H9 (cell line): Measurements from ENCODE around the gene SLC9A9. TPM values are rescaled to one million over a fixed set of nuclear protein-coding genes. Genes with fewer than 3 reads are reported as not detected.
A peak's percentile ranks its signal among the peaks of the same experiment; 100 is the strongest.

Source experiments
- DNase-seq: peaks from one replicate; pipeline ENCODE4 v3.0.0-alpha.2; 2017
- H2AFZ ChIP-seq: one replicate; pipeline ENCODE4 v1.6.1; 2013; ENCODE audit warnings: mild to moderate bottlenecking, low read length, control low read depth, moderate library complexity
- H2AK5ac ChIP-seq: 2 replicates; pipeline ENCODE4 v1.6.1; 2013; ENCODE audit warnings: low read length, control low read depth, mixed read lengths; ENCODE audit not compliant: insufficient read length
- H2BK120ac ChIP-seq: one replicate; pipeline ENCODE4 v1.6.1; 2013; ENCODE audit warnings: low read depth, mild to moderate bottlenecking, low read length, control low read depth, inconsistent platforms; ENCODE audit not compliant: poor library complexity, severe bottlenecking
- H2BK12ac ChIP-seq: 2 replicates; pipeline ENCODE4 v1.6.1; 2013; ENCODE audit warnings: low read length, control low read depth, mixed read lengths, low read depth; ENCODE audit not compliant: insufficient read length
- H2BK15ac ChIP-seq: 2 replicates; pipeline ENCODE4 v1.6.1; 2013; ENCODE audit warnings: low read depth, low read length, control low read depth
- H2BK20ac ChIP-seq: one replicate; pipeline ENCODE4 v1.6.1; 2013; ENCODE audit warnings: low read depth, mild to moderate bottlenecking, low read length, control low read depth, inconsistent platforms; ENCODE audit not compliant: poor library complexity, severe bottlenecking
- H2BK5ac ChIP-seq: 2 replicates; pipeline ENCODE4 v1.6.1; 2013; ENCODE audit warnings: low read length, control low read depth, mixed read lengths; ENCODE audit not compliant: insufficient read length
- H3K14ac ChIP-seq: 2 replicates; pipeline ENCODE4 v1.6.1; 2013; ENCODE audit warnings: low read length, control low read depth; ENCODE audit not compliant: insufficient read depth
- H3K18ac ChIP-seq: 2 replicates; pipeline ENCODE4 v1.6.1; 2013; ENCODE audit warnings: low read depth, mild to moderate bottlenecking, mixed read lengths, low read length, control low read depth; ENCODE audit not compliant: insufficient read length
- H3K23ac ChIP-seq: 2 replicates; pipeline ENCODE4 v1.6.1; 2013; ENCODE audit warnings: low read length, control low read depth, mixed read lengths, low read depth; ENCODE audit not compliant: insufficient read length
- H3K23me2 ChIP-seq: 2 replicates; pipeline ENCODE4 v1.6.1; 2013; ENCODE audit warnings: low read depth, mild to moderate bottlenecking, mixed read lengths, low read length, control low read depth; ENCODE audit not compliant: insufficient read length, poor library complexity, severe bottlenecking
- H3K27ac ChIP-seq: 2 replicates; pipeline ENCODE4 v1.5.1; 2013; ENCODE audit warnings: low read length, control low read depth, mixed read lengths, low read depth; ENCODE audit not compliant: insufficient read length
- H3K27me3 ChIP-seq: 2 replicates; pipeline ENCODE4 v1.6.1; 2013; ENCODE audit warnings: low read length, control low read depth, inconsistent platforms; ENCODE audit not compliant: insufficient read depth
- H3K4ac ChIP-seq: 2 replicates; pipeline ENCODE4 v1.6.1; 2013; ENCODE audit warnings: low read depth, mild to moderate bottlenecking, control low read depth, inconsistent platforms, low read length, moderate library complexity
- H3K4me1 ChIP-seq: 2 replicates; pipeline ENCODE4 v1.6.1; 2013; ENCODE audit warnings: low read length, control low read depth, inconsistent platforms; ENCODE audit not compliant: insufficient read depth
- H3K4me2 ChIP-seq: 2 replicates; pipeline ENCODE4 v1.6.1; 2013; ENCODE audit warnings: low read length, control low read depth, mixed read lengths; ENCODE audit not compliant: insufficient read length, insufficient read depth
- H3K56ac ChIP-seq: 2 replicates; pipeline ENCODE4 v1.6.1; 2013; ENCODE audit warnings: low read depth, mild to moderate bottlenecking, mixed read lengths, low read length, control low read depth; ENCODE audit not compliant: insufficient read length
- H3K79me1 ChIP-seq: 2 replicates; pipeline ENCODE4 v1.6.1; 2013; ENCODE audit warnings: low read depth, mild to moderate bottlenecking, moderate library complexity, low read length, control low read depth, inconsistent platforms; ENCODE audit not compliant: insufficient read depth, poor library complexity, severe bottlenecking
- H3K79me2 ChIP-seq: 2 replicates; pipeline ENCODE4 v1.6.1; 2013; ENCODE audit warnings: low read length, control low read depth, inconsistent platforms; ENCODE audit not compliant: insufficient read depth
- H3K9ac ChIP-seq: 2 replicates; pipeline ENCODE4 v1.6.1; 2013; ENCODE audit warnings: low read length, control low read depth, mixed read lengths; ENCODE audit not compliant: insufficient read length; ENCODE audit errors: extremely low read depth
- H3K9me3 ChIP-seq: one replicate; pipeline ENCODE4 v1.6.1; 2013; ENCODE audit warnings: low read depth, low read length, inconsistent platforms; ENCODE audit not compliant: control insufficient read depth
- H3T11ph ChIP-seq: one replicate; pipeline ENCODE4 v1.6.1; 2013; ENCODE audit warnings: mild to moderate bottlenecking, low read length, control low read depth, inconsistent platforms
- H4K20me1 ChIP-seq: one replicate; pipeline ENCODE4 v1.6.1; 2013; ENCODE audit not compliant: control insufficient read depth, insufficient read length, insufficient read depth
- H4K5ac ChIP-seq: 2 replicates; pipeline ENCODE4 v1.6.1; 2013; ENCODE audit warnings: low read depth, mild to moderate bottlenecking, mixed read lengths, low read length, control low read depth; ENCODE audit not compliant: insufficient read length
- H4K8ac ChIP-seq: replicated peaks from 2 replicates; pipeline ENCODE4 v1.6.1; 2013; ENCODE audit warnings: low read length, control low read depth, mixed read lengths, low read depth; ENCODE audit not compliant: insufficient read length
- H4K91ac ChIP-seq: 2 replicates; pipeline ENCODE4 v1.6.1; 2013; ENCODE audit warnings: low read depth, mild to moderate bottlenecking, moderate library complexity, mixed read lengths, low read length, control low read depth; ENCODE audit not compliant: insufficient read length
- H3K27ac Mint-ChIP-seq, 3 experiments: 2 replicates in 2 of 3; 3 replicates in 1 of 3; pipeline ENCODE4 v1.8.0; 2020 to 2021; ENCODE audit warnings: mixed read lengths in 3 of 3, mild to moderate bottlenecking in 1 of 3, moderate library complexity in 1 of 3
- H3K27me3 Mint-ChIP-seq: 2 replicates; pipeline ENCODE4 v1.8.0; 2021; ENCODE audit warnings: low read depth, mild to moderate bottlenecking, moderate library complexity, mixed read lengths
- H3K36me3 Mint-ChIP-seq, 3 experiments: 2 replicates in 2 of 3; 3 replicates in 1 of 3; pipeline ENCODE4 v1.8.0; 2020 to 2021; ENCODE audit warnings: low read depth in 3 of 3, mixed read lengths in 3 of 3; ENCODE audit not compliant: insufficient read depth in 1 of 3
- H3K4me1 Mint-ChIP-seq, 2 experiments: 2 replicates each; pipeline ENCODE4 v1.8.0; 2020; ENCODE audit warnings: mixed read lengths in 2 of 2
- H3K4me3 Mint-ChIP-seq, 2 experiments: 2 replicates in 1 of 2; 3 replicates in 1 of 2; pipeline ENCODE4 v1.8.0; 2020 to 2021; ENCODE audit warnings: mild to moderate bottlenecking in 2 of 2, mixed read lengths in 2 of 2, moderate library complexity in 1 of 2
- H3K9me3 Mint-ChIP-seq, 2 experiments: 2 replicates in 1 of 2; 3 replicates in 1 of 2; pipeline ENCODE4 v1.8.0; 2020; ENCODE audit warnings: mild to moderate bottlenecking in 2 of 2, mixed read lengths in 2 of 2, moderate library complexity in 1 of 2
- CTCF ChIP-seq: fragments of 200-600 bp; sonication (generic); conservative IDR thresholded peaks from 3 replicates; pipeline ENCODE4 v1.8.0; 2021; ENCODE audit warnings: antibody characterized with exemption, mild to moderate bottlenecking
- total RNA-seq: library from RNA; stranded (reverse); gene quantifications from 2 replicates; pipeline ENCODE4 v1.2.1, GENCODE V29; 2021

Gene SLC9A9
- total RNA-seq, 1 experiment from 2014 or later = 0.35 TPM

DNA sequence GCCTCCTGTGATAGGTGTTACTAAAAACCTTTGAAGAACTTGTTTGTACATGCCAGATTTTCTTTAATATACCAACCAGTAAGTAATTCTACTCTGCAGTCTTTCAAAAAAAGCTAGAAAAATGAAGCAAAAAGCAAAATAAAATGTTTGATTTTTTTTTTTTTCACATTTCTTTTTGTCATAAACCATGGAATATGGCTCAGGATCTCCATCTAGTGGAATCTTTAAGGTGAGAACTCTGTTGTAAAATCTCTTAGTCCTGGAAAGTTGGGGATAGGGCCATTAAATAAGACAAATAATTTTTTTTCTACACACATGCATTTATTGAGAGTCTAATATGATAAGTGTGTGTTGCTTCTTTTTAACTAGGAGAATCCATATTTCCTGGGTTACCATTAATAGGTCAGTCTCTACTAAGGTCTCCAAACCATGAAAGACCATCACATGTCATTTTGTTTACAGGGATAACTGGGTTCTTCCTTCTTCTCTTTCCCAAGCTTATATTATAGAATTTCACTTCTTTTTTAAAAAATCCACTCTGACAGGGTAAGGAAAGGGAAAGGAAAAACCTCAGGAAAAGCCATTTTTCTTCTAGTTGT, 84.6 kb downstream of the SLC9A9 start:
- DNase-seq = no peak
- no peak overlapping the region for H3K4ac ChIP-seq
- no peak overlapping the region for H2BK5ac ChIP-seq
- no peak overlapping the region for H3T11ph ChIP-seq
- H3K4me1 ChIP-seq = no peaks in the 10 kb centered on the region
- H3K14ac ChIP-seq = no peak overlapping the region
- H3K9ac ChIP-seq = no peak overlapping the region
- no peak overlapping the region for H3K56ac ChIP-seq
- H2AK5ac ChIP-seq = no peak overlapping the region
- no peaks in the 10 kb centered on the region for H3K23me2 ChIP-seq
- H2BK20ac ChIP-seq = no peak overlapping the region
- no peak overlapping the region for H4K8ac ChIP-seq
- no peak overlapping the region for H3K18ac ChIP-seq
- no peaks in the 10 kb centered on the region for H3K79me1 ChIP-seq
- no peak overlapping the region for H3K27ac ChIP-seq
- H4K20me1 ChIP-seq = no peaks in the 10 kb centered on the region
- no peak overlapping the region for H4K91ac ChIP-seq
- Mint-ChIP-seq H3K9me3 (no peaks in the 10 kb centered on the region), H3K27me3 (no peaks in the 10 kb centered on the region), H3K27ac (no peak overlapping the region), H3K4me1 (no peaks in the 10 kb centered on the region), H3K36me3 (0 out of 7 replicates have a peak, but pooled peaks cover 0 to 2% (median 0%) of the 10 kb centered on the region in 3 experiments), H3K4me3 (no peak overlapping the region)
- H3K79me2 ChIP-seq = no peaks in the 10 kb centered on the region
- H3K4me2 ChIP-seq = no peak overlapping the region
- no peak overlapping the region for H4K5ac ChIP-seq
- no peaks in the 10 kb centered on the region for H3K9me3 ChIP-seq
- peak; percentile 68 for TF ChIP-seq CTCF
- no peak overlapping the region for H2AFZ ChIP-seq
- no peak overlapping the region for H2BK120ac ChIP-seq
- no peaks in the 10 kb centered on the region for H3K27me3 ChIP-seq
- H3K23ac ChIP-seq = no peak overlapping the region
- H2BK15ac ChIP-seq = no peak overlapping the region
- H2BK12ac ChIP-seq = no peak overlapping the region
